H1 (cell line): Measurements from ENCODE around the gene TRABD. TPM values are rescaled to one million over a fixed set of nuclear protein-coding genes. Genes with fewer than 3 reads are reported as not detected.

Experiments
- CTCF ChIA-PET: fragments of 300-600 bp; sonication (Branson Sonifier 250); formaldehyde crosslinking; loops from one replicate; lab custom pipeline; 2021; ENCODE audit not compliant: partially characterized antibody; lab: Charles Lee
- POLR2A ChIA-PET: fragments of 300-600 bp; sonication (Branson Sonifier 250); formaldehyde crosslinking; loops from one replicate; lab custom pipeline; 2021; ENCODE audit warnings: inconsistent platforms; ENCODE audit not compliant: partially characterized antibody; lab: Charles Lee
- DNase-seq, 2 experiments: peaks; one replicate each; pipeline versions ENCODE4 v3.0.0 to v3.0.0-alpha.2; 2010 to 2022; ENCODE audit warnings: low spot score in 2 of 2, low read depth in 1 of 2, mixed read lengths in 1 of 2
- FAIRE-seq: peaks from 2 replicates; lab custom pipeline; 2011; peaks lifted over from hg19 to GRCh38; lab: Jason Lieb, UNC
- H2AFZ ChIP-seq: 2 replicates; pipeline ENCODE4 v1.8.1; 2012; ENCODE audit warnings: low read length, inconsistent platforms
- H2AK5ac ChIP-seq: 2 replicates; pipeline ENCODE4 v1.6.1; 2013; ENCODE audit warnings: low read depth, low read length
- H2BK120ac ChIP-seq: replicated peaks from 2 replicates; pipeline ENCODE3; 2013; ENCODE audit warnings: low read depth, low read length, inconsistent platforms
- H2BK12ac ChIP-seq: 2 replicates; pipeline ENCODE4 v1.6.1; 2013; ENCODE audit warnings: low read depth, low read length
- H2BK15ac ChIP-seq: 2 replicates; pipeline ENCODE4 v1.6.1; 2013; ENCODE audit warnings: low read length
- H2BK20ac ChIP-seq: 2 replicates; pipeline ENCODE4 v1.6.1; 2013; ENCODE audit warnings: low read length
- H2BK5ac ChIP-seq: 2 replicates; pipeline ENCODE4 v1.6.1; 2013; ENCODE audit warnings: low read depth, low read length
- H3K14ac ChIP-seq: 2 replicates; pipeline ENCODE4 v1.6.1; 2013; ENCODE audit warnings: inconsistent platforms; ENCODE audit not compliant: insufficient read length
- H3K18ac ChIP-seq: 2 replicates; pipeline ENCODE4 v1.6.1; 2013; ENCODE audit warnings: low read length; ENCODE audit errors: extremely low read depth
- H3K23ac ChIP-seq: 2 replicates; pipeline ENCODE4 v1.6.1; 2013; ENCODE audit warnings: inconsistent platforms; ENCODE audit not compliant: insufficient read length
- H3K23me2 ChIP-seq: 2 replicates; pipeline ENCODE4 v1.6.1; 2013; ENCODE audit warnings: low read depth, low read length
- H3K27ac ChIP-seq: 2 replicates; pipeline ENCODE4 v1.6.1; 2011; ENCODE audit warnings: low read depth, low read length, inconsistent platforms
- H3K27me3 ChIP-seq, 4 experiments: replicated peaks in 1 of 4; 1 replicate in 1 of 4; 2 replicates in 3 of 4; pipeline versions ENCODE4 v1.6.1 to v1.8.1; 2011 to 2013; ENCODE audit warnings: low read length in 3 of 4, mild to moderate bottlenecking in 3 of 4, inconsistent platforms in 2 of 4, mixed read lengths in 2 of 4, moderate library complexity in 1 of 4; ENCODE audit not compliant: control insufficient read depth in 3 of 4, insufficient read depth in 3 of 4; ENCODE audit errors: extremely low read depth in 1 of 4
- H3K36me3 ChIP-seq, 4 experiments: 2 replicates each; pipeline versions ENCODE4 v1.6.1 to v1.8.1; 2011 to 2013; ENCODE audit warnings: mild to moderate bottlenecking in 4 of 4, low read length in 3 of 4, moderate library complexity in 2 of 4, control low read depth in 1 of 4, inconsistent platforms in 1 of 4; ENCODE audit not compliant: insufficient read depth in 4 of 4, control insufficient read depth in 2 of 4
- H3K4ac ChIP-seq: replicated peaks from 2 replicates; pipeline ENCODE3; 2013; ENCODE audit warnings: low read length, low read depth, mixed read lengths, inconsistent platforms; ENCODE audit not compliant: insufficient read length
- H3K4me1 ChIP-seq, 4 experiments: replicated peaks in 1 of 4; 1 replicate in 1 of 4; 2 replicates in 3 of 4; pipeline versions ENCODE4 v1.6.1 to v1.8.1; 2011 to 2013; ENCODE audit warnings: low read length in 3 of 4, inconsistent platforms in 2 of 4, mixed read lengths in 1 of 4; ENCODE audit not compliant: insufficient read depth in 4 of 4, control insufficient read depth in 3 of 4
- H3K4me2 ChIP-seq, 2 experiments: 2 replicates each; pipeline versions ENCODE4 v1.6.1 to v1.8.1; 2011 to 2013; ENCODE audit warnings: low read depth in 2 of 2, low read length in 2 of 2, control low read depth in 1 of 2, inconsistent platforms in 1 of 2, mild to moderate bottlenecking in 1 of 2; ENCODE audit not compliant: insufficient read depth in 1 of 2
- H3K4me3 ChIP-seq, 4 experiments: fragments of 200-600, 300-600 bp in 1 of 4; sonication (generic), shearing (Covaris generic), sonication (Bioruptor Twin) in 1 of 4; 2 replicates each; pipeline versions ENCODE4 v1.5.1 to v1.8.1; 2011 to 2016; ENCODE audit warnings: low read length in 4 of 4, low read depth in 3 of 4, control low read depth in 2 of 4, inconsistent platforms in 2 of 4, mild to moderate bottlenecking in 2 of 4, mixed read lengths in 1 of 4, moderate library complexity in 1 of 4; ENCODE audit not compliant: insufficient read depth in 2 of 4; ENCODE audit errors: extremely low read depth in 1 of 4
- H3K56ac ChIP-seq: replicated peaks from 2 replicates; pipeline ENCODE3; 2013; ENCODE audit warnings: low read depth, mild to moderate bottlenecking, mixed read lengths, low read length, inconsistent platforms; ENCODE audit not compliant: insufficient read length
- H3K79me1 ChIP-seq: 2 replicates; pipeline ENCODE4 v1.6.1; 2013; ENCODE audit warnings: low read depth, low read length, control low read depth
- H3K79me2 ChIP-seq, 2 experiments: 2 replicates each; pipeline versions ENCODE4 v1.6.1 to v1.8.1; 2012 to 2013; ENCODE audit warnings: low read length in 2 of 2, mild to moderate bottlenecking in 2 of 2, inconsistent platforms in 1 of 2; ENCODE audit not compliant: insufficient read depth in 2 of 2, control insufficient read depth in 1 of 2
- H3K9ac ChIP-seq, 4 experiments: replicated peaks in 1 of 4; 1 replicate in 1 of 4; 2 replicates in 3 of 4; pipeline versions ENCODE4 v1.6.1 to v1.8.1; 2011 to 2013; ENCODE audit warnings: low read depth in 3 of 4, low read length in 3 of 4, control low read depth in 2 of 4, mild to moderate bottlenecking in 2 of 4, moderate library complexity in 2 of 4, inconsistent platforms in 1 of 4; ENCODE audit errors: extremely low read depth in 1 of 4
- H3K9me3 ChIP-seq, 2 experiments: 2 replicates each; pipeline versions ENCODE4 v1.6.1 to v1.8.1; 2012 to 2013; ENCODE audit warnings: mild to moderate bottlenecking in 2 of 2, moderate library complexity in 2 of 2, control low read depth in 1 of 2, inconsistent platforms in 1 of 2, low read depth in 1 of 2, low read length in 1 of 2, mixed read lengths in 1 of 2; ENCODE audit not compliant: insufficient read depth in 2 of 2
- H4K20me1 ChIP-seq, 2 experiments: replicated peaks in 1 of 2; 2 replicates each; pipeline versions ENCODE3 to v1.8.1; 2011 to 2013; ENCODE audit warnings: inconsistent platforms in 2 of 2, low read length in 2 of 2, mild to moderate bottlenecking in 1 of 2; ENCODE audit not compliant: insufficient read depth in 2 of 2, control insufficient read depth in 1 of 2
- H4K5ac ChIP-seq: 2 replicates; pipeline ENCODE4 v1.6.1; 2013; ENCODE audit warnings: low read length, low read depth, mixed read lengths, inconsistent platforms; ENCODE audit not compliant: insufficient read length
- H4K8ac ChIP-seq: 2 replicates; pipeline ENCODE4 v1.8.0; 2013; ENCODE audit warnings: mild to moderate bottlenecking, moderate library complexity, low read length, inconsistent platforms; ENCODE audit not compliant: insufficient read depth; ENCODE audit errors: extremely low read depth
- H4K91ac ChIP-seq: replicated peaks from 2 replicates; pipeline ENCODE3; 2013; ENCODE audit warnings: low read length, mixed read lengths, inconsistent platforms; ENCODE audit not compliant: insufficient read length
- ATF2 ChIP-seq: IDR thresholded peaks from 2 replicates; pipeline ENCODE4 v1.6.1; 2012; ENCODE audit warnings: low read length, inconsistent platforms
- CREB1 ChIP-seq: IDR thresholded peaks from 2 replicates; pipeline ENCODE4 v1.6.1; 2012; ENCODE audit warnings: inconsistent platforms
- SRF ChIP-seq: IDR thresholded peaks from 2 replicates; pipeline ENCODE4 v1.6.1; 2011; ENCODE audit warnings: mild to moderate bottlenecking, low read depth, low read length, moderate library complexity
- TCF12 ChIP-seq: IDR thresholded peaks from 2 replicates; pipeline ENCODE4 v1.6.1; 2011; ENCODE audit warnings: low read depth, mild to moderate bottlenecking, low read length
- WGBS, 2 experiments: shearing (Covaris generic) in 1 of 2; methylation state at CpG; one replicate each; pipeline versions ENCODE4 v1.1.6 to v1.1.7; 2013 to 2015; ENCODE audit warnings: low lambda C conversion rate in 2 of 2, mixed read lengths in 2 of 2, inconsistent platforms in 1 of 2, low coverage in 1 of 2, missing lambda C conversion rate in 1 of 2; ENCODE audit not compliant: insufficient replicate concordance in 2 of 2, insufficient coverage in 1 of 2, insufficient read length in 1 of 2; ENCODE audit errors: extremely low coverage in 1 of 2, missing lambda C conversion rate in 1 of 2; 5-methylcytosine and 5-hydroxymethylcytosine counted together
- polyA plus RNA-seq, 7 experiments: library from polyadenylated mRNA; depleted of rRNA in 3 of 7; stranded (reverse) in 5 of 7; unstranded in 2 of 7; fragments of >200 nt in 5 of 7; fragments of 200-250 nt in 2 of 7; gene quantifications; 1 replicate in 5 of 7; 2 replicates in 1 of 7; 4 replicates in 1 of 7; pipeline versions ENCODE4 v1.2.1 to v1.2.3, GENCODE V29; 2011 to 2013; ENCODE audit warnings: missing spikeins in 2 of 7, mixed read lengths in 2 of 7
- total RNA-seq: library from RNA; stranded (reverse); fragmentation: NEBNext Ultra II Directional; extraction: Animal tissue kit (Norgen Biotek cat#: 25700); gene quantifications from 2 replicates; pipeline ENCODE4 v1.2.1, GENCODE V29; 2021

The TRABD gene
- total and polyA plus RNA-seq, 2 of the 8 experiments (the other 6 are each of a cell fraction or from before 2014, with no cell fraction given), result 44.2 to 57.5 TPM

- H3K23ac ChIP-seq, result no peak overlapping the region
- peaks cover 0 to 3% (median 2%) of the 10 kb centered on the region in 4 experiments; a peak in 3 of 7 replicates for H3K4me1 ChIP-seq
- DNase-seq, result no peak
- no peak overlapping the region for H3K4ac ChIP-seq
- H4K20me1 ChIP-seq, result peaks cover 4 to 15% of the 10 kb centered on the region in 2 experiments
- H2AFZ ChIP-seq, result no peak overlapping the region
- peaks cover 4% of the 10 kb centered on the region for H3K79me1 ChIP-seq
- ChIA-PET POLR2A (interaction anchor here (0.6 kb wide), 1 partner anchor 42 kb away, joined by 3 read pairs; no protein-coding TSS in a partner anchor), CTCF (no interaction called here)
- no peak overlapping the region for H3K18ac ChIP-seq
- H3K27me3 ChIP-seq, result no peaks in the 10 kb centered on the region
- no peak overlapping the region for H2AK5ac ChIP-seq
- peaks cover 0 to 13% of the 10 kb centered on the region in 2 experiments; a peak in 1 of 4 replicates for H3K79me2 ChIP-seq
- H3K9ac ChIP-seq, result no peak overlapping the region
- H3K23me2 ChIP-seq, result peaks cover 7% of the 10 kb centered on the region; the same call in 1 of the 2 replicates
- no peak overlapping the region for H4K91ac ChIP-seq
- no peak overlapping the region for H4K8ac ChIP-seq
- H2BK12ac ChIP-seq, result no peak overlapping the region
- no peak for FAIRE-seq
- no peak overlapping the region for H3K14ac ChIP-seq
- H2BK15ac ChIP-seq, result no peak overlapping the region
- WGBS, 2 experiments, result 96% methylated on average over 18 of the region's 18 CpGs; no CpG with 5 or more reads in 1 of the 2 experiments
- H3K4me2 ChIP-seq, result no peak overlapping the region
- no peak overlapping the region for H2BK5ac ChIP-seq
- no peaks in the 10 kb centered on the region for H3K9me3 ChIP-seq
- no peak overlapping the region for H2BK120ac ChIP-seq
- peaks cover 6 to 37% (median 10%) of the 10 kb centered on the region in 4 experiments; a peak in 5 of 8 replicates for H3K36me3 ChIP-seq
- TF ChIP-seq ATF2 (no peak), SRF (no peak), CREB1 (no peak), TCF12 (no peak)
- no peak overlapping the region for H3K27ac ChIP-seq
- H3K4me3 ChIP-seq, result no peak overlapping the region
- H3K56ac ChIP-seq, result no peak overlapping the region
- no peak overlapping the region for H4K5ac ChIP-seq
- no peak overlapping the region for H2BK20ac ChIP-seq
Measured at GRCh38 chr22:50196256-50196655, 10.5 kb downstream of the TRABD start.
